ENCODE measurements around the gene LRRC25.

LRRC25 gene

DNA sequence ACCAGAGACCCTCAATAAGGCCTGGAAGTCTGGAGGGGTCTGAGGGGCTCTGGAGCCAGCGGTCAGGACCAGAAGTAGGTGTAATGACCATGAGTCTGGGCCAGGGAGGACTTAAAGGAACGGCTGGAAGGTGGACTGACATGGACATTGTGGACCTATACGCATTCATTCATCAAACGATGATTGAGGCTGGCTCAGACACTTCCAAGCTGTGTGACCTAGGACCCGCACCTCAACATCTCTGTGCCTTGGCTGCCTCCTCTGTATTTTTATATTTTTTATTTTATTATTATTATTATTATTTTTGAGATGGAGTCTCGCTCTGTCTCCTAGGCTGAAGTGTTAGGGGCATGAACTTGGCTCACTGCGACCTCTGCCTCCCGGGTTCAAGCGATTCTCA is 9.3 kb upstream of the LRRC25 start:
- no peak for TF ChIP-seq TAF1 (IDR thresholded peaks at IDR 0.05; ENCODE audit: borderline replicate concordance, insufficient read depth, low read length)
- no peak for TF ChIP-seq SIN3A (IDR thresholded peaks at IDR 0.05; ENCODE audit: borderline replicate concordance, insufficient read depth, low read length)
- no peak for TF ChIP-seq POLR2AphosphoS5 (IDR thresholded peaks at IDR 0.05; ENCODE audit: low read depth, low read length)
- TF ChIP-seq, protein P1, sequence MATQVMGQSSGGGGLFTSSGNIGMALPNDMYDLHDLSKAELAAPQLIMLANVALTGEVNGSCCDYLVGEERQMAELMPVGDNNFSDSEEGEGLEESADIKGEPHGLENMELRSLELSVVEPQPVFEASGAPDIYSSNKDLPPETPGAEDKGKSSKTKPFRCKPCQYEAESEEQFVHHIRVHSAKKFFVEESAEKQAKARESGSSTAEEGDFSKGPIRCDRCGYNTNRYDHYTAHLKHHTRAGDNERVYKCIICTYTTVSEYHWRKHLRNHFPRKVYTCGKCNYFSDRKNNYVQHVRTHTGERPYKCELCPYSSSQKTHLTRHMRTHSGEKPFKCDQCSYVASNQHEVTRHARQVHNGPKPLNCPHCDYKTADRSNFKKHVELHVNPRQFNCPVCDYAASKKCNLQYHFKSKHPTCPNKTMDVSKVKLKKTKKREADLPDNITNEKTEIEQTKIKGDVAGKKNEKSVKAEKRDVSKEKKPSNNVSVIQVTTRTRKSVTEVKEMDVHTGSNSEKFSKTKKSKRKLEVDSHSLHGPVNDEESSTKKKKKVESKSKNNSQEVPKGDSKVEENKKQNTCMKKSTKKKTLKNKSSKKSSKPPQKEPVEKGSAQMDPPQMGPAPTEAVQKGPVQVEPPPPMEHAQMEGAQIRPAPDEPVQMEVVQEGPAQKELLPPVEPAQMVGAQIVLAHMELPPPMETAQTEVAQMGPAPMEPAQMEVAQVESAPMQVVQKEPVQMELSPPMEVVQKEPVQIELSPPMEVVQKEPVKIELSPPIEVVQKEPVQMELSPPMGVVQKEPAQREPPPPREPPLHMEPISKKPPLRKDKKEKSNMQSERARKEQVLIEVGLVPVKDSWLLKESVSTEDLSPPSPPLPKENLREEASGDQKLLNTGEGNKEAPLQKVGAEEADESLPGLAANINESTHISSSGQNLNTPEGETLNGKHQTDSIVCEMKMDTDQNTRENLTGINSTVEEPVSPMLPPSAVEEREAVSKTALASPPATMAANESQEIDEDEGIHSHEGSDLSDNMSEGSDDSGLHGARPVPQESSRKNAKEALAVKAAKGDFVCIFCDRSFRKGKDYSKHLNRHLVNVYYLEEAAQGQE (IDR thresholded peaks at IDR 0.05; ENCODE audit: insufficient read depth in 1 of 2, low read depth in 2 of 2, low read length in 2 of 2), result no peak
- no peak for TF ChIP-seq FOXP2 (optimal IDR thresholded peaks at IDR 0.05; ENCODE audit: borderline replicate concordance, extremely low read depth, extremely low read length, insufficient read depth)

DNA sequence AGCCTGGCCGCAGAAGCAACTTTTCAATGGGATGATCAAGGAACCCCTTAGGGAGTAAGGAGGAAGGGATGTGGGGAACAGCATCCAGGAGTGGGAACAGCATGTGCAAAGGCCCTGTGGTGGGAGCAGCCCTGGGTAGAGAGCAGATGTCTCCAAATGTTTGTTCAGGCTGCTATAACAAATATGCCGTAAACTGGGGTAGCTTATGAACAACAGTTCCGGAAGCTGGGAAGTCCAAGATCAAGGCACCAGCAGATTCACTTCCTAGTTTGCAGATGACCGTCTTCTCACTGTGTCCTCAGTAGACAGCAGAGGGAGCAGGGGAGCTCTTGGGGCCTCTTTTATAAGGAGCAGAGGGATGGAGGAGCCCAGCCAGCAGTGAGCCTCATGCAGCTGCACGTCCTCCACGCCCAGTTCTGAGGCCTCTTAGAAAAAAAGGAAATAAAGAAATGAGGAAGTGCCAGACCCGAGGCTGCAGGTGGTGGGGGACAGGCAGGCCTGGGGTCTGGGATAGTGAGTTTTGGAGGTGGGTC is 4.2 kb upstream of the LRRC25 start:
- TF ChIP-seq SIN3A (IDR thresholded peaks at IDR 0.05; ENCODE audit: borderline replicate concordance, insufficient read depth, low read length) (no peak), FOXP2 (optimal IDR thresholded peaks at IDR 0.05; ENCODE audit: borderline replicate concordance, extremely low read depth, extremely low read length, insufficient read depth) (no peak), POLR2AphosphoS5 (IDR thresholded peaks at IDR 0.05; ENCODE audit: low read depth, low read length) (no peak)

DNA sequence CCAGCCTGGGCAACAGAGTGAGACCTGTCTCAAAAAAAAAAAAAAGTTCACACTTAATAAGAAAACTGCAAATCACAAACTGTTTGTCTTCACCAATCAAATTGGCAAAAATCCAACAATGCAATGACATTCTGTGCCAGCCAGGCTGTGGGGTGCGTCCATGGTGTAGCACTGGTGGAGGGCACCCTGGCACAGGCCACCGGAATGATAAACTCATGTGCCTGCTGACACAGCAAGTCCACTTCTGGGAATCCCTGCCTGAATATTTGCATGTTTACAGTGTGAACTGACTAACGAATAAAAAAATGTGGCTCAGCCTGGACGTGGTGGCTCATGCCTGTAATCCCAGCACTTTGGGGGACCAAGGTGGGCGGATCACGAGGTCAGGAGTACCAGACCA is 1.6 kb upstream of the LRRC25 start:
- TF ChIP-seq FOXP2 (optimal IDR thresholded peaks at IDR 0.05; ENCODE audit: borderline replicate concordance, extremely low read depth, extremely low read length, insufficient read depth) (no peak), SIN3A (IDR thresholded peaks at IDR 0.05; ENCODE audit: borderline replicate concordance, insufficient read depth, low read length) (no peak), POLR2AphosphoS5 (IDR thresholded peaks at IDR 0.05; ENCODE audit: low read depth, low read length) (no peak), TAF1 (IDR thresholded peaks at IDR 0.05; ENCODE audit: borderline replicate concordance, insufficient read depth, low read length) (no peak)
- TF ChIP-seq, protein P1 (IDR thresholded peaks at IDR 0.05; ENCODE audit: insufficient read depth in 1 of 2, low read depth in 2 of 2, low read length in 2 of 2), result no peak

DNA sequence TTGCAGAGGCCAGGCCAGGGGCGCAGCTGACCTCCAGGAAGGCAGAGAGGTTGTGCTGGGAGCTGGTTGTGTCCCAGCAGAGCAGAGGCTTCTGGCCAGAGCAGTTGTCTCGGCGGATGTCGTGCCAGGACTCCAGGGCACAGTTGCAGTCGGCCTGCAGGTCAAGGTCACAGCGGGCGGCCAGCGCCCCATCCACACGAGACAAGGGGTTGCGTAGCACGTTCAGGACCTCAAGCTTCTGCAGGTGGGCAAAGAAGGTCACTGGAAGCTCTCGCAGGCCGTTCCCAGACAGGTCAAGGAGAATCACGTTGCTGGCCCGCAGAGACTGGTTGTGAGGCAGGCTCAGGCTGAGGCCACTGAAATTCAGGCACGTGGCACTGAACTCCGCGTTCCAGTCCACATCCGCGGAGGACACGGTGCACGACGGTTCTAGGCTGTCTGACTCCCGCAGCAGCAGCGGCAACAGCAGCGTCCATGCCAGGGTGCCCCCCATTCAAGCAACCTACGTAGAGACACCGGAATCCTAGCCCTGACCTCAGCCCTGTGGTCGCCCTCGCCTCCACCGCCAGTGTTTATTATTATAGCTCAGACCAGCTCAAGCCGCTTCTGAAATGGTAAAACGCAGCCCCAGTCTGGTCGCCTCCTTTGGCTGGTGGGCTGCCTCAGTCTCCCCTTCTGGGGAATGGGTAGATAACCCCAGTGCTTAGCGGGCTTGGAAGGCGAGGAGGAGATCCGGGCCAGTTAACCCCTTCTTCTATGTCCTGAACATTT is 766 bp downstream of the LRRC25 start:
- TF ChIP-seq TAF1 (IDR thresholded peaks at IDR 0.05; ENCODE audit: borderline replicate concordance, insufficient read depth, low read length), result no peak

DNA sequence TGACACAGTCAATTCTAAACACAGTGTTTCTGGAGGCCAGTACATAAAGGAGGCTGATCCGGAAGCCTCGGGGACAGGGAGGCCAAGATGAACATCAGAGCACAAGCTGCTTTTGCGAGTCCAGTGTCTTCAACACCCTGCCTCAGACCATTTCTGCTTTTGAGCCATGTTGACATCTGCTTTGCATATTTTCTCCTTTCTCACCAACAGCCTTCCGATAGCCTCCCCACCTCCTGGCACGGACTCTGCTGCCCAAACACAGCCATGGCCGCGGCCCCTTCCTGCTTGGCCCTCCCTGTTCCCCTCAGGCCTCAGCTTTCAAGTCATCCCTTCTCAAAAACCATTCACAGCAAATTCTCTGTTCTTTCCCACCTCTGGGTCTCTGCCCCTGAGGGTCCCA is 3.6 kb downstream of the LRRC25 start:
- no peak for TF ChIP-seq TAF1 (IDR thresholded peaks at IDR 0.05; ENCODE audit: borderline replicate concordance, insufficient read depth, low read length)
- TF ChIP-seq SIN3A (IDR thresholded peaks at IDR 0.05; ENCODE audit: borderline replicate concordance, insufficient read depth, low read length), result no peak
- no peak for TF ChIP-seq POLR2AphosphoS5 (IDR thresholded peaks at IDR 0.05; ENCODE audit: low read depth, low read length)
- TF ChIP-seq, protein P1 (IDR thresholded peaks at IDR 0.05; ENCODE audit: insufficient read depth in 1 of 2, low read depth in 2 of 2, low read length in 2 of 2), result no peak
- no peak for TF ChIP-seq FOXP2 (optimal IDR thresholded peaks at IDR 0.05; ENCODE audit: borderline replicate concordance, extremely low read depth, extremely low read length, insufficient read depth)

DNA sequence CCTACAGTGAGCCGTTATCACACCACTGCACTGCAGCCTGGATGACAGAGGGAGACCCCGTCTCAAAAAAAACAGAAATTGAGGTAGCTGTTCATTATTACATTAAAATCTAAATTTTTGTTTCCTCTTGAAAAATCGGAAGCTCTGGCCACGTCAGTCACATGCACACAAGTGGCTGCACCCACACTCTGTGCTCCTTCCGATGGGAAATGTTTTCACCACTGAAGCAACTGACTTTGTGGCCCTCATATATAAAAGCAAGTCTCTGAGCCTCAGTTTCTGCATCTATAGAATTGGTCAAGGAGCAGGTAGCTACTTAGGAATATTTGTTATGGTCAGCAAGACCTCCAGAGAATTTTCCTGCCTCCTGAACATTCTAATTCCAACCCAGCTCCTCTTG is 4.5 kb downstream of the LRRC25 start:
- TF ChIP-seq, protein P1 (IDR thresholded peaks at IDR 0.05; ENCODE audit: insufficient read depth in 1 of 2, low read depth in 2 of 2, low read length in 2 of 2), result no peak
- TF ChIP-seq FOXP2 (optimal IDR thresholded peaks at IDR 0.05; ENCODE audit: borderline replicate concordance, extremely low read depth, extremely low read length, insufficient read depth) (no peak), TAF1 (IDR thresholded peaks at IDR 0.05; ENCODE audit: borderline replicate concordance, insufficient read depth, low read length) (no peak), SIN3A (IDR thresholded peaks at IDR 0.05; ENCODE audit: borderline replicate concordance, insufficient read depth, low read length) (no peak), POLR2AphosphoS5 (IDR thresholded peaks at IDR 0.05; ENCODE audit: low read depth, low read length) (no peak)

Data from PFSK-1 (cell line).